ENCODE results near the gene RRAS. TPM values are rescaled to one million over a fixed set of nuclear protein-coding genes. Genes with fewer than 3 reads are reported as not detected.

Gene RRAS
- polyA plus RNA-seq, 1 of the 3 experiments (the other 2 are of a cell fraction) = 141 TPM

DNA sequence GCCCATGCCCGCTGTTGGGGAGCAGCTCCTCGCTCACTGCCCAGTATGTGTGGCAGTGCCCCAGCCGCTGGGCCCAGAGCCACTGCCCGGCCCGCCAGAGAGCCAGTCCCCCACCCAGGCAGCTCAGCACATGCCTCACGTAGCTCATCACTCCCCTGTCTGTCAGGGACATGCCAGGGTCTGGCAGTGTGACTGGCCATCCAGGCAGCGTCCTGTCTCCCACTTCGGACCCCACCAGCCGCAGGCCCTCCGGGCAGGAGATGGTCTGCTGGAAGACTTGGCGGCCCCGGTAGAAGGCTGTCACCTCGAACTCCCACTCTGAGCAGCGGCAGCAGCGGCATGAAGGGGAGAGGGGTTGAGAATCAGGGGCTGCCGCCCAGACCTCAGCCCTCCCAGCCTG, 22.1 kb upstream of the RRAS start:
- Histone ChIP-seq H3K9me3 (no peaks in the 10 kb centered on the region), H3K27me3 (ENCODE audit: insufficient read depth) (no peaks in the 10 kb centered on the region), H3K27ac (ENCODE audit: low read depth in 2 of 2, low read length in 1 of 2) (no peak overlapping the region), H3K4me3 (ENCODE audit: low read depth in 2 of 2, low read length in 1 of 2) (no peak overlapping the region), H4K20me1 (ENCODE audit: insufficient read depth) (no peaks in the 10 kb centered on the region), H3K36me3 (replicated peaks in 1 of 2; ENCODE audit: control insufficient read depth in 1 of 2, insufficient read depth in 2 of 2, low read length in 1 of 2) (peaks cover 19 to 48% of the 10 kb centered on the region in 2 experiments), H3K9me2 (no peaks in the 10 kb centered on the region), H3F3A (replicated peaks; ENCODE audit: insufficient read depth) (peaks cover 25% of the 10 kb centered on the region), H3K4me2 (no peak overlapping the region), H3K9ac (no peak overlapping the region), H3K79me2 (ENCODE audit: insufficient read depth) (peaks cover 27% of the 10 kb centered on the region), H2AFZ (ENCODE audit: low read depth) (no peak overlapping the region), H3K4me1 (ENCODE audit: control insufficient read depth in 1 of 2, insufficient read depth in 2 of 2, low read depth in 1 of 2, low read length in 1 of 2) (peaks cover 4 to 15% of the 10 kb centered on the region in 2 experiments; a peak in 3 of 4 replicates)
- DNase-seq = no peak
- CTCF ChIA-PET = interaction anchor here (9.4 kb wide), 1 partner anchor 14 kb away, joined by 78 read pairs; the partner anchor contains the start of gene PRMT1
- 92% methylated on average over 2 of the region's 16 CpGs for WGBS (ENCODE audit: low lambda C conversion rate)
- no peak for TF ChIP-seq MXI1 (IDR thresholded peaks at IDR 0.05; ENCODE audit: low read depth, low read length)
- TF ChIP-seq, protein P1, sequence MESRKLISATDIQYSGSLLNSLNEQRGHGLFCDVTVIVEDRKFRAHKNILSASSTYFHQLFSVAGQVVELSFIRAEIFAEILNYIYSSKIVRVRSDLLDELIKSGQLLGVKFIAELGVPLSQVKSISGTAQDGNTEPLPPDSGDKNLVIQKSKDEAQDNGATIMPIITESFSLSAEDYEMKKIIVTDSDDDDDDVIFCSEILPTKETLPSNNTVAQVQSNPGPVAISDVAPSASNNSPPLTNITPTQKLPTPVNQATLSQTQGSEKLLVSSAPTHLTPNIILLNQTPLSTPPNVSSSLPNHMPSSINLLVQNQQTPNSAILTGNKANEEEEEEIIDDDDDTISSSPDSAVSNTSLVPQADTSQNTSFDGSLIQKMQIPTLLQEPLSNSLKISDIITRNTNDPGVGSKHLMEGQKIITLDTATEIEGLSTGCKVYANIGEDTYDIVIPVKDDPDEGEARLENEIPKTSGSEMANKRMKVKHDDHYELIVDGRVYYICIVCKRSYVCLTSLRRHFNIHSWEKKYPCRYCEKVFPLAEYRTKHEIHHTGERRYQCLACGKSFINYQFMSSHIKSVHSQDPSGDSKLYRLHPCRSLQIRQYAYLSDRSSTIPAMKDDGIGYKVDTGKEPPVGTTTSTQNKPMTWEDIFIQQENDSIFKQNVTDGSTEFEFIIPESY (IDR thresholded peaks at IDR 0.05; ENCODE audit: borderline replicate concordance, low read depth) = no peak
- no peak for TF ChIP-seq FOXJ3 (CRISPR knock-in tag; IDR thresholded peaks at IDR 0.05)
- TF ChIP-seq RFX5 (IDR thresholded peaks at IDR 0.05; ENCODE audit: low read length) = no peak
- no peak for TF ChIP-seq SMC3 (IDR thresholded peaks at IDR 0.05; ENCODE audit: low read depth, low read length)
- TF ChIP-seq SIN3A (IDR thresholded peaks at IDR 0.05; ENCODE audit: borderline replicate concordance, low read depth, low read length) = no peak
- TF ChIP-seq, protein P2, sequence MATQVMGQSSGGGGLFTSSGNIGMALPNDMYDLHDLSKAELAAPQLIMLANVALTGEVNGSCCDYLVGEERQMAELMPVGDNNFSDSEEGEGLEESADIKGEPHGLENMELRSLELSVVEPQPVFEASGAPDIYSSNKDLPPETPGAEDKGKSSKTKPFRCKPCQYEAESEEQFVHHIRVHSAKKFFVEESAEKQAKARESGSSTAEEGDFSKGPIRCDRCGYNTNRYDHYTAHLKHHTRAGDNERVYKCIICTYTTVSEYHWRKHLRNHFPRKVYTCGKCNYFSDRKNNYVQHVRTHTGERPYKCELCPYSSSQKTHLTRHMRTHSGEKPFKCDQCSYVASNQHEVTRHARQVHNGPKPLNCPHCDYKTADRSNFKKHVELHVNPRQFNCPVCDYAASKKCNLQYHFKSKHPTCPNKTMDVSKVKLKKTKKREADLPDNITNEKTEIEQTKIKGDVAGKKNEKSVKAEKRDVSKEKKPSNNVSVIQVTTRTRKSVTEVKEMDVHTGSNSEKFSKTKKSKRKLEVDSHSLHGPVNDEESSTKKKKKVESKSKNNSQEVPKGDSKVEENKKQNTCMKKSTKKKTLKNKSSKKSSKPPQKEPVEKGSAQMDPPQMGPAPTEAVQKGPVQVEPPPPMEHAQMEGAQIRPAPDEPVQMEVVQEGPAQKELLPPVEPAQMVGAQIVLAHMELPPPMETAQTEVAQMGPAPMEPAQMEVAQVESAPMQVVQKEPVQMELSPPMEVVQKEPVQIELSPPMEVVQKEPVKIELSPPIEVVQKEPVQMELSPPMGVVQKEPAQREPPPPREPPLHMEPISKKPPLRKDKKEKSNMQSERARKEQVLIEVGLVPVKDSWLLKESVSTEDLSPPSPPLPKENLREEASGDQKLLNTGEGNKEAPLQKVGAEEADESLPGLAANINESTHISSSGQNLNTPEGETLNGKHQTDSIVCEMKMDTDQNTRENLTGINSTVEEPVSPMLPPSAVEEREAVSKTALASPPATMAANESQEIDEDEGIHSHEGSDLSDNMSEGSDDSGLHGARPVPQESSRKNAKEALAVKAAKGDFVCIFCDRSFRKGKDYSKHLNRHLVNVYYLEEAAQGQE (IDR thresholded peaks at IDR 0.05; ENCODE audit: low read depth, low read length) = no peak
- TF ChIP-seq GATA2 (CRISPR knock-in tag; IDR thresholded peaks at IDR 0.05) = no peak
- TF ChIP-seq EP300 (IDR thresholded peaks at IDR 0.05; ENCODE audit: borderline replicate concordance in 1 of 2, low read depth in 1 of 2, low read length in 1 of 2) = no peak
- no peak for TF ChIP-seq TCF12 (IDR thresholded peaks at IDR 0.05)
- no peak for TF ChIP-seq JUND (IDR thresholded peaks at IDR 0.05)
- TF ChIP-seq EZH2phosphoT487 (IDR thresholded peaks at IDR 0.05; ENCODE audit: borderline replicate concordance, low read depth) = no peak
- no peak for TF ChIP-seq TEAD4 (IDR thresholded peaks at IDR 0.05; ENCODE audit: borderline replicate concordance, insufficient read depth)
- TF ChIP-seq RCOR1 (IDR thresholded peaks at IDR 0.05; ENCODE audit: low read length) = no peak
- TF ChIP-seq, protein P3, sequence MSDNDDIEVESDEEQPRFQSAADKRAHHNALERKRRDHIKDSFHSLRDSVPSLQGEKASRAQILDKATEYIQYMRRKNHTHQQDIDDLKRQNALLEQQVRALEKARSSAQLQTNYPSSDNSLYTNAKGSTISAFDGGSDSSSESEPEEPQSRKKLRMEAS (IDR thresholded peaks at IDR 0.05; ENCODE audit: low read depth) = no peak
- TF ChIP-seq MEF2A (IDR thresholded peaks at IDR 0.05; ENCODE audit: borderline replicate concordance, low read depth) = no peak
- POLR2A ChIA-PET = no interaction called here

All from SK-N-SH (cell line).